Measurements from ENCODE around the gene TRIM8. TPM values are rescaled to one million over a fixed set of nuclear protein-coding genes. Genes with fewer than 3 reads are reported as not detected.

Gene TRIM8
- total and polyA plus RNA-seq, 2 of the 8 experiments (the other 6 are each of a cell fraction or from before 2014, with no cell fraction given) = 24.9 to 38.8 TPM

- TF ChIP-seq CTCF (IDR thresholded peaks at IDR 0.05; ENCODE audit: control extremely low read depth in 1 of 3, insufficient read depth in 1 of 3, low read depth in 1 of 3, low read length in 3 of 3) (no peak), CREB1 (IDR thresholded peaks at IDR 0.05) (no peak), POLR2A (IDR thresholded peaks at IDR 0.05; ENCODE audit: control extremely low read depth in 1 of 2, low read depth in 2 of 2, low read length in 2 of 2) (no peak), SP4 (IDR thresholded peaks at IDR 0.05; ENCODE audit: low read length) (no peak), SP2 (IDR thresholded peaks at IDR 0.05; ENCODE audit: low read length) (no peak), EGR1 (IDR thresholded peaks at IDR 0.05; ENCODE audit: borderline replicate concordance, low read depth, low read length) (no peak), TEAD4 (IDR thresholded peaks at IDR 0.05; ENCODE audit: low read depth, low read length) (no peak), POLR2AphosphoS5 (IDR thresholded peaks at IDR 0.05; ENCODE audit: low read depth, low read length) (no peak)
- TF ChIP-seq, protein P1, sequence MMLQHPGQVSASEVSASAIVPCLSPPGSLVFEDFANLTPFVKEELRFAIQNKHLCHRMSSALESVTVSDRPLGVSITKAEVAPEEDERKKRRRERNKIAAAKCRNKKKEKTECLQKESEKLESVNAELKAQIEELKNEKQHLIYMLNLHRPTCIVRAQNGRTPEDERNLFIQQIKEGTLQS (IDR thresholded peaks at IDR 0.05; ENCODE audit: insufficient read depth, low read depth, low read length) = no peak
- TF ChIP-seq, protein P2, sequence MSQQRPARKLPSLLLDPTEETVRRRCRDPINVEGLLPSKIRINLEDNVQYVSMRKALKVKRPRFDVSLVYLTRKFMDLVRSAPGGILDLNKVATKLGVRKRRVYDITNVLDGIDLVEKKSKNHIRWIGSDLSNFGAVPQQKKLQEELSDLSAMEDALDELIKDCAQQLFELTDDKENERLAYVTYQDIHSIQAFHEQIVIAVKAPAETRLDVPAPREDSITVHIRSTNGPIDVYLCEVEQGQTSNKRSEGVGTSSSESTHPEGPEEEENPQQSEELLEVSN (IDR thresholded peaks at IDR 0.05) = no peak
Observed at GRCh38 chr10:102673236-102673818, 29.0 kb downstream of the TRIM8 start (continued).
